Uterus (tissue), 2 donors: ENCODE results near the gene SLC4A1AP.

Source experiments
- POLR2A ChIP-seq, 2 donors: fragments of 450-650 bp; IDR thresholded peaks; one replicate each; pipeline ENCODE4 v1.6.1; 2016; ENCODE audit warnings: antibody characterized with exemption in 2 of 2, mild to moderate bottlenecking in 1 of 2, moderate library complexity in 1 of 2
- TF ChIP-seq, protein P1 (sequence below), 4 experiments: fragments of 200-600 bp in 2 of 4; fragments of 450-650 bp in 2 of 4; sonication (generic) in 2 of 4; IDR thresholded peaks; one replicate each; pipeline ENCODE4 v1.5.1; 2016 to 2019; ENCODE audit warnings: antibody characterized with exemption in 4 of 4, mild to moderate bottlenecking in 2 of 4, moderate library complexity in 1 of 4

- TF ChIP-seq, protein P1, sequence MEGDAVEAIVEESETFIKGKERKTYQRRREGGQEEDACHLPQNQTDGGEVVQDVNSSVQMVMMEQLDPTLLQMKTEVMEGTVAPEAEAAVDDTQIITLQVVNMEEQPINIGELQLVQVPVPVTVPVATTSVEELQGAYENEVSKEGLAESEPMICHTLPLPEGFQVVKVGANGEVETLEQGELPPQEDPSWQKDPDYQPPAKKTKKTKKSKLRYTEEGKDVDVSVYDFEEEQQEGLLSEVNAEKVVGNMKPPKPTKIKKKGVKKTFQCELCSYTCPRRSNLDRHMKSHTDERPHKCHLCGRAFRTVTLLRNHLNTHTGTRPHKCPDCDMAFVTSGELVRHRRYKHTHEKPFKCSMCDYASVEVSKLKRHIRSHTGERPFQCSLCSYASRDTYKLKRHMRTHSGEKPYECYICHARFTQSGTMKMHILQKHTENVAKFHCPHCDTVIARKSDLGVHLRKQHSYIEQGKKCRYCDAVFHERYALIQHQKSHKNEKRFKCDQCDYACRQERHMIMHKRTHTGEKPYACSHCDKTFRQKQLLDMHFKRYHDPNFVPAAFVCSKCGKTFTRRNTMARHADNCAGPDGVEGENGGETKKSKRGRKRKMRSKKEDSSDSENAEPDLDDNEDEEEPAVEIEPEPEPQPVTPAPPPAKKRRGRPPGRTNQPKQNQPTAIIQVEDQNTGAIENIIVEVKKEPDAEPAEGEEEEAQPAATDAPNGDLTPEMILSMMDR (IDR thresholded peaks at IDR 0.05): no peak
- no peak for TF ChIP-seq POLR2A (IDR thresholded peaks at IDR 0.05)
Observed at GRCh38 chr2:27708257-27708654, 44.6 kb downstream of the SLC4A1AP start.
